Activated CD4-positive, alpha-beta T cell treated with anti-CD3 and anti-CD28 coated beads, Interleukin-2, Interleukin-4, amounts not matched to agents 100 ng/mL and 50 ng/mL, durations not matched to agents 16 hours and 8 hours (primary cell): ENCODE data around the gene CRPPA.
"Not testable (repeated sequence)": the region's sequence is repeated elsewhere in the genome, so short reads cannot be mapped to it uniquely, and the experiment has no call there.

ENCODE experiments used
- DNase-seq: peaks from one replicate; pipeline ENCODE4 v3.0.0-alpha.2; 2020; ENCODE audit warnings: low spot score

CRPPA gene

DNA sequence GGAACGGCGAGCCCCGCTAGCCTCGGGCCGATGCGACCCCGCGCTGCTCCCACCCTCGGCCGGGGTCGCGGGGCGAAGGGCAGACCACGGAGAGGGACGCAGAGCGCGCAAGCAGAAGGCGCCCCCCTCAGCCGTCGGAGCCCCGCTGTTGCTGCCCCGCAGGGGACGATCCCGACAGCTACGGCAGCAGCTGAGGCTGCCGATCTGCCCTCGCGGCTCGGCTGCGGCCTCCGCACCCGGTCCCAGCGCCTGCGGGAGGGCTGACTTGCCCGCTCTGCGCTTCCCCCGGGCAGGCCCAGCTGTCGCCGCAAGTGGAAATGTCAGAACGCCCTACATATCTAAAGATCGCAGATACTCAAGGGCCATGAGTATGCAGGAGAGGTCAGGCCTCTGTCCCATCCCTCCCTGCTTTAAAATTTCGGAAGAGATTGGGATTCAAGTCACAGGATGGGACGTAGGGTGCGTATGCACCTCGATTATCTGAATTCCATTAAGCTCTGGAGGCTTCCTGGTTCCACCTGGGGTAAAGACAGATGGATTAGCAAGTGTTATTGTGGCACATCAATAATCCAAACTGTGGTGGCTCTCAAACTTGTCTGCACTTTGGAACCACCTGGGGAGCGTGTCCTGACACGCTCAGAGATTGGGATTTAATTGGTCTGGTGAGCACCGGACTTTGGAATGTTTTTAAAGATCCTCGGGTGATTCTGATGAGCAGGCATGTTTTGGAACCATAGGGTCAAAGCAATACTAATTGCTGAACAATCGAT lies at the start of gene CRPPA:
TSS of gene CRPPA (minus strand) at position 206 of the 770 bp plus-strand sequence. CDS start 216 bp downstream, outside the sequence.
- DNase-seq = no peak

DNA sequence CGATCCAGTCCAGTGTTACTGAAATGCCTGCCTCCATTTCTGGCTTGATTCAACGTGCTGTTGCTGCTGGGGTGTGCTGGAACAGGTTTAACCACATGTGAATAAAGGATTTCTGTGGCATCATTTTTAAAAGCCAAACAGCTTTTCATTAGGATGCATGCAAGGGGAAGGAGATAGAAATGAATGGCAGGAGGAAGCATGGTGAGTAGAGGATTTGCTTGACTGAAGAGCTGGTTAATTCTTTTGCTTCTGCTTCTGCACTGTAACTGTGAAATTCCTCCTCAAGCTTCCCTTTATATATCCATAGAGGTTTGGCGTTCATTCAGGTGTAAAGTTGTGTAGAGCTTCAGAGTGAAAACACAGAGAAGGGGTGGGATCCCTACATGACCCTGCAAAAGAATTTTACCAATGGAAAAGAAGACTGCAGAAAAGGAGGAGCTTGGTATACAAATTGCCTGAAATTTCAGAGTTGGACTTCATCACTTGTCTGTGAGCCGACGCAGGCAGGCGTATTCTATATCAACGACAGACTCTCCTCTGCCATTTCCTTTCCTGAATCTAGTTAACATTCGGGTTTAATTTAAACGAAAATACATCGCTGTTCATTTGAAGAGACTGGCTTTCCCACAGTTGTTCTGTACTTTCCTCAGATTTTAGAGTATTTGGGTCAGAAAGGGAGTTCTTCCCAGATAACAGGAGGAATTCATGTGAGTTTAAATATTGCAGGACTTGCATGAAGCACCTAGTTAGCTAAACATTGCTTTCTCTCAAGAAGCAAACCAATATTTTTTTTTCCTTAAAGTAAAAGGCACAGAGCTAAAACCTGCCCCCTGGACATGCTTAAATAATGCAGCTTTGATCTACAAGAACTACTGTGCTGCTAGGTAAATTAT lies 44.4 kb upstream of the CRPPA start, which contains the start of gene SOSTDC1:
TSS of gene SOSTDC1 (minus strand) at position 270 of the 893 bp plus-strand sequence. CDS start at position 200, 70 bp downstream.
- no peak for DNase-seq

GRCh38 chr7:16463949-16464715 lies 42.8 kb upstream of the CRPPA start:
- DNase-seq = no peak

GRCh38 chr7:16463520-16463919 lies 42.2 kb upstream of the CRPPA start:
- no peak for DNase-seq

- DNase-seq = no peak
Measured at GRCh38 chr7:16462431-16462889, 41.1 kb upstream of the CRPPA start.

DNA sequence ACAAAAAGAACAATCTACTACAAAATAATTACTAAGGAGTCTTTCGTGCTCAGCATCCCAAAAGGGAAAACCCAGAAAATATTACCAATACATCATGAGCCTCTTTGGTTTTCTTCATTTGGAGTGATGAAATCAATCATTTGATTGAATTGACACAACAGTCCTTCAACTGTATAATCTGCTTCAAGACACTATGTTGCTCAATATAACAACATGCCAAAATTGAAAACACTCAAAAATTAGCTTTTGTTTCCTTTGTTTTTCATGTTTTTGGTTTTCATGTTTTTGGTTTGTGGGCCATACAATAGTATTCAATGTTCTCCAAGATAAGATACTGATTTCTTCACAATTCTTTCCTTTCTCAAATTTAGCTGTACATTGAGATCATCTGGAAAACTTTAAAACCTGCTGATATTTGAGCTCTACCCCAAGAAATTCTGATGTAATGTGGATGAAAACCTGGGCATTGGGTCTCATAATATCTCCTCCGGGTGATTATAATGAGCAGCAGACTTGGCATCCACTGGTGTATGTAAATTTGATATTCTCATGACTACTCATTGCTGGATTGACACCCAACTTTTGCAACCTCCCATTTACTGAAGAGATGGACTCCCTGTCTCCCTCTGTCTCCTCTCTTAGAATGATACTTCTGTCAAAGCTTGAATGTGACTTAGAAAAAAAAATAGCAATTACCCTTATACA lies 39.6 kb upstream of the CRPPA start:
- DNase-seq = no peak

DNA sequence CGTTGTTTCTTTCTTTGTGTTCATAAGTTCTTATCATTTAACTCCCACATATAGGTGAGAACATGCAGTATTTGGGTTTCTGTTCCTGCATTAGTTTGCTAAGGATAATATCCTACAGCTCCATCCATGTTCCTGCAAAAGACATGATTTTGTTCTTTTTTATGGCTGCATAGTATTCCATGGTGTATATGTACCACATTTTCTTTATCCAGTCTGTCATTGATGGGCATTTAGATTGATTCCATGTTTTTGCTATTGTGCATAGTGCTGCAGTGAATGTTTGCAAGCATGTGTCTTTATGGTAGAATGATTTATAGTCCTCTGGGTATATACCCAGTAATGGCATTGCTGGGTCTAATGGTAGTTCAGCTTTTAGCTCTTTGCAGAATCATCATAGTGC lies 35.0 kb upstream of the CRPPA start:
- not testable (repeated sequence) for DNase-seq

DNA sequence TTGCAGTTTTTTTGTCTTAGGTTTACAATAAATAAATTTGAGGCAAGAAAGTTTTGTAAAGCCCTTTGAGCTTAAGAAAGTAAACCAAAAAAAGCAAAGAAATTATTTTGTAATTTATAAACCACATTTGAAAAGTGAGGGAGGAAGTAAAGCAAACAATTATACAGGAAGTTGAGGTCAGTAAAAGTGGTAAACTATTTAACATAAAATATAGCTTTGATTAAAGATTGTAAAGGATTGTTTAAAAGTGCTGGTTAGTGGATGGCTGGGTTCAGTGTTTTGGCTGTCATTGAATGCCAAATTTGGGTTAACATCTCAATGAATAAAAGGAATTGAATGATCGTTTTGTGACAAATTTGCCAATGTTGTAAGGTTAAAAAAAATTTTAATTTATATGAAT lies 34.3 kb upstream of the CRPPA start:
- no peak for DNase-seq

DNA sequence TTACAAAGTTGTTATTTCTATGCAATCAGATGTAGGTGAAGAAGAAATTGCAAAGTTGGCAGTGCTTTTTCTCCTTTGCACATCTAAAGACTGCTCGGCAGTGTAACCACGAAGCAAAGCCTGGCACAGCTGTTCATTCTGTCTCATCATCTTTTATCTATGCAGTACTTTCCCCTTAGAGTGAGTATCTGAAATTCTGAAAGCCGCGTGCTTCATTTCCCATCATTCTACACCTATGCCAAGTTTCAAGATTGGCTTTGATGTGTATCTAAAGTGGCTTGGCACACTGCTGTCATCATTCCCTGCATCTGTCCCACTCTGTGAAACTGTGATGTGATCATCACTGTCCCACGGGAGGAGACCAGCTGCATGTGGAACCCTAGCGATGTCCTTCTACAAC lies 29.0 kb upstream of the CRPPA start:
- DNase-seq = no peak

DNA sequence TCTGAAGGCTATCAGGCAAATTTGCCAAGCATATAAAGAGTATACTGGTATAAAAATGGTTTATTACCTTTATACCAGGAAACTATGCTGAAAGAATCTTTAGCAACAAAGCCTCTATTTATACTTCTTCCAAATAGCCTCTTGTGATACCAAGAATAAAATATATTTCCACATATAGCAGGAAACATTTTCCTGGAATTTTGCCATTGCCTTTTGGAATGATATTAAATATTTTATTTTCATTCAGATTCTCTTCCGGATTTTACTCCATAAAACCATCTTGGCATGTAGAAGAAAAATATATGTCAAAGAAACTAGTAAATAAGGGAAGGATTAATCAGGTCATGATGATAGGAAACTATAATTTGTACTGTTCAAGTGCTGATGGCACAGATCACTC lies 26.5 kb upstream of the CRPPA start:
- no peak for DNase-seq

DNA sequence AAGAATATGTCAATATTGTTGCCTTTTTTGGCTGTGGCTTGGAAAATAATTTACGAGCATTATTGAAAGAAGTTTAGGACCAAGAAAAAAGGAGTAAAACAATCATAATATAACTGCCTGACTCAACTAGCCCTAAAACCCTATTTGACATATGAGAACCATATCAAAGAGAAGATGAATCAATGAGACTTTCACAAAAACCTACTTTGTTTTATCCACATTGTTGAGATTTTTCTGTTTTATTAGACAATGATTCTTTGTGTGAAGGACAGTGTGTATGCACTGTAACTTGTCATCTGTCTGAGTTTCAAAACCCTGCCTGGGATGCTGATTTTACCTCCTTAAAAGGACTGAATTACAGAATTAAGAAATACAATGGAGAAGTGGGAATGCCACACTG lies 25.2 kb upstream of the CRPPA start:
- DNase-seq = no peak

DNA sequence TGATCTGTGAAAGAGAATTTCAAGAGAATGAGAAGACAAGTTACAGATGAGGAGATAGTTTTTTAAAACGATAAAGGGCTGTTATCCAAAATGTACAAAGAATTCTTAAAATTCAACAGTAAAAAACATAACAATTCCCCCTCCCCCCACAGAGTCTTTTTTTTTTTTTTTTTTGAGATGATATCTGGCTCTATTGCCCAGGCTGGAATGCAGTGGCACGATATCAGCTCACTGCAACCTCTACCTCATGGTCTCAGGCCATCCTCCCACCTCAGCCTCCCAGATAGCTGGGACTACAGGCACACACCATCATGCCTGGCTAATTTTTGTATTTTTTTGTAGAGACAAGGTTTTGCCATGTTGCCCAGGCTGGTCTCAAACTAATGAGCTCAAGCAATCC lies 22.5 kb upstream of the CRPPA start:
- not testable (repeated sequence) for DNase-seq

- DNase-seq = no peak
Measured at GRCh38 chr7:16438988-16439387, 17.6 kb upstream of the CRPPA start.

GRCh38 chr7:16436306-16436705 lies 15.0 kb upstream of the CRPPA start:
- no peak for DNase-seq

- DNase-seq = no peak
Measured at GRCh38 chr7:16433568-16434122, 12.3 kb upstream of the CRPPA start.

- no peak for DNase-seq
Measured at GRCh38 chr7:16432425-16432731, 11.0 kb upstream of the CRPPA start.

DNA sequence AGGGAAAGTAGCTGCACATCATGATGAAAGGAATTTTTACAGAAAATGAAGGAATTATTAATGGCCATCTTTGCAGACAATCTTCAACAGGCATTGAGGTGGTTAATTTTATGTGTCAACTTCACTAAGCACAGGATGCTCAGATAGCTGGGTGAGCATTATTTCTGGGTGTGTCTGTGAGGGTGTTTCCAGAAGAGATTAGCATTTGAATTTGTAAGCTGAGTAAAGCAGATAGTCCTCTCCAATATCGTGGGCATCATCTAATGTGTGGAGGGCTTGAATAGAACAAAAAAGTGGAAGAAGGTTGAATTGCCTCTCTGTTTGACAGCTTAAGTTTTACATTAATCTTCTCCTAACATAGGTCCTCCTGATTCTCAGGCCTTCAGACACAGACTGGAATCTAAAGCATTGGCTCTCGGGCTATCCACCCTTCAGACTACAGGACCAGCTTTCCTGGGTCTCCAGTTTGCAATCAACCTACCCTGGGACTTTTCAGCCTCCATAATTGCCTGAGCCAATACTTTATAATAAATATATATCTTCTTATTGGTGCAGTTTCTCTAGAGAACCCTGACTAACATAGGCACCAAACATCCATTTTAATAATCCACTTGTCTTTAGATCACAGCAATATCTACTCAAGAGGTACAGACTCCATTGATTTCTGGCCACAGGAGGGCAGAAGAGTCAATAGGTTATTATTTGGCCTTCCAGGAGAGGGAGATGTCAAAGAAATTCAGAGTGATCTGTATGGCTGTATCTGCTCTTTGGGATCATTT lies 10.5 kb upstream of the CRPPA start:
- peak; percentile 28 for DNase-seq

- DNase-seq = no peak
Measured at GRCh38 chr7:16430133-16430532, 8.8 kb upstream of the CRPPA start.

- DNase-seq = no peak
Measured at GRCh38 chr7:16428672-16429071, 7.3 kb upstream of the CRPPA start.

DNA sequence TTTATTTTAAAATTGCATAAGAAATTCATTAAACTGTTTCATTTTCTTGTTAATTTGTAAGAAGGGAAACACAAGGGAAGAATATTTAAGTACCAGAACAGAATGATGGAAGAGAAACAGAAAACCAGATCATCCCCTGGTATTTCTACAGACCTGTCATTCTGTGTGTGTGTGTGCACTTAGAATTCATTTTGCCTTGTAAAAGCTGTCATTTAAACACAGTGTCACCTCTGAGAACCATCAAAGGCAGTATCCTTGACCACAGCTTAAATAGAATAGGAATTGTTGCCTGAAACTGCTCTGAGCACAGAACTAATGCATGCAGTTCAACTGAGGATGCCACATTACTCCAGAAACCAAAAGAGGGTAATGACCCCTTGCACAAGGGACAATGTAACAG lies 6.8 kb upstream of the CRPPA start:
- DNase-seq = no peak

- DNase-seq = no peak
Measured at GRCh38 chr7:16423761-16424160, 2.4 kb upstream of the CRPPA start.
